ENCODE data around the gene ROR2.

ROR2 gene

GRCh38 chr9:91817493-91818224 is 132.4 kb downstream of the ROR2 start:
- DNase-seq (ENCODE audit: low read depth), result peak; percentile 100

- no peak for DNase-seq (ENCODE audit: low read depth)
Measured at GRCh38 chr9:91817106-91817492, 132.9 kb downstream of the ROR2 start.

GRCh38 chr9:91816356-91816755 is 133.7 kb downstream of the ROR2 start:
- DNase-seq (ENCODE audit: low read depth), result no peak

GRCh38 chr9:91815896-91816295 is 134.1 kb downstream of the ROR2 start:
- DNase-seq (ENCODE audit: low read depth), result no peak

- no peak for DNase-seq (ENCODE audit: low read depth)
Measured at GRCh38 chr9:91814753-91815152, 135.3 kb downstream of the ROR2 start.

GRCh38 chr9:91814201-91814600 is 135.8 kb downstream of the ROR2 start:
- DNase-seq (ENCODE audit: low read depth), result no peak

- no peak for DNase-seq (ENCODE audit: low read depth)
Measured at GRCh38 chr9:91813176-91813795, 136.7 kb downstream of the ROR2 start.

- no peak for DNase-seq (ENCODE audit: low read depth)
Measured at GRCh38 chr9:91812191-91812590, 137.8 kb downstream of the ROR2 start.

- no peak for DNase-seq (ENCODE audit: low read depth)
Measured at GRCh38 chr9:91811024-91811909, 138.8 kb downstream of the ROR2 start.

- no peak for DNase-seq (ENCODE audit: low read depth)
Measured at GRCh38 chr9:91810286-91810905, 139.6 kb downstream of the ROR2 start.

GRCh38 chr9:91809581-91810285 is 140.3 kb downstream of the ROR2 start:
- DNase-seq (ENCODE audit: low read depth), result peak; percentile 86

- DNase-seq (ENCODE audit: low read depth), result no peak
Measured at GRCh38 chr9:91807643-91808246, 142.3 kb downstream of the ROR2 start.

- no peak for DNase-seq (ENCODE audit: low read depth)
Measured at GRCh38 chr9:91805031-91805430, 145.0 kb downstream of the ROR2 start.

- peak; percentile 31 for DNase-seq (ENCODE audit: low read depth)
Measured at GRCh38 chr9:91803970-91804752, 145.9 kb downstream of the ROR2 start.

- peak; percentile 83 for DNase-seq (ENCODE audit: low read depth)
Measured at GRCh38 chr9:91803151-91803940, 146.7 kb downstream of the ROR2 start.

- peak; percentile 91 for DNase-seq (ENCODE audit: low read depth)
Measured at GRCh38 chr9:91802391-91802790, 147.6 kb downstream of the ROR2 start.

- no peak for DNase-seq (ENCODE audit: low read depth)
Measured at GRCh38 chr9:91800473-91801030, 149.5 kb downstream of the ROR2 start.

- no peak for DNase-seq (ENCODE audit: low read depth)
Measured at GRCh38 chr9:91799113-91799744, 150.8 kb downstream of the ROR2 start.
